GM13976 (cell line): Measurements from ENCODE around the gene TM7SF2.

Experiments
- DNase-seq: peaks from one replicate; pipeline ENCODE4 v3.0.0; 2012; ENCODE audit warnings: low spot score
- in situ Hi-C: fragments of 300-500 bp; cut with MboI; formaldehyde crosslinking; loops from one replicate; pipeline ENCODE4 v1.12.0; 2022; ENCODE audit warnings: low sequenced_read_pairs, mixed read lengths, inconsistent platforms; ENCODE audit not compliant: unreplicated experiment
- TF ChIP-seq, protein P1 (sequence below): IDR thresholded peaks from 2 replicates; pipeline ENCODE4 v1.5.1; 2012; ENCODE audit warnings: borderline replicate concordance, mild to moderate bottlenecking; ENCODE audit not compliant: insufficient read depth; ENCODE audit errors: extremely low read depth, missing control alignments, control extremely low read depth

Gene TM7SF2

DNA sequence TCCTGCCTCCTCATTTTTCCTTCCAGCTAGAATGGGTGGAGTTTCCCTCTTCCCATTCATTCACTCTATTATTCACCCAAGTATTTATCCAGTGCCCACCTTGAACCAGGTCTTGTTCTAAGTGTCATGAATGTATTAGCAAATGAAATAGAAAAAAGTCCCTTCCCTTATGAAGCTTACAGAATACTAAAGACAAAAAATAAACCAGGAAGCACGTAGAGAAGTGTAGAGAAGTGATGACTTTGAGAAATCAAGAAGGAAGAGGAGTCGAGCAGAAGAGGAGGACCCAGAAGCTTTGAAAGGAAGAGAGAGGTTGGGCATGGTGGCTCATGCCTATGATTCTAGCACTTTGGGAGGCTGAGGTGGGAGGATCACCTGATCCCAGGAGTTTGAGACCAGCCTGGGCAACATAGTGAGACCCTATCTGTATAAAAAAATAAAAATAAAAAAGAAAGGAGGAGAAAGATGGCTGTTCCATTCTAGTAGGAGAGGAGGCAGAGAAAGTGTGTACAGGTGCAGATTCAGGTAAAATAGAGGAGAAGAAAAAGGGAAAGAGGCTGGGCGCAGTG lies 39.7 kb downstream of the TM7SF2 start:
- no peak for DNase-seq
- in situ Hi-C loops: no loop called here
- TF ChIP-seq, protein P1, sequence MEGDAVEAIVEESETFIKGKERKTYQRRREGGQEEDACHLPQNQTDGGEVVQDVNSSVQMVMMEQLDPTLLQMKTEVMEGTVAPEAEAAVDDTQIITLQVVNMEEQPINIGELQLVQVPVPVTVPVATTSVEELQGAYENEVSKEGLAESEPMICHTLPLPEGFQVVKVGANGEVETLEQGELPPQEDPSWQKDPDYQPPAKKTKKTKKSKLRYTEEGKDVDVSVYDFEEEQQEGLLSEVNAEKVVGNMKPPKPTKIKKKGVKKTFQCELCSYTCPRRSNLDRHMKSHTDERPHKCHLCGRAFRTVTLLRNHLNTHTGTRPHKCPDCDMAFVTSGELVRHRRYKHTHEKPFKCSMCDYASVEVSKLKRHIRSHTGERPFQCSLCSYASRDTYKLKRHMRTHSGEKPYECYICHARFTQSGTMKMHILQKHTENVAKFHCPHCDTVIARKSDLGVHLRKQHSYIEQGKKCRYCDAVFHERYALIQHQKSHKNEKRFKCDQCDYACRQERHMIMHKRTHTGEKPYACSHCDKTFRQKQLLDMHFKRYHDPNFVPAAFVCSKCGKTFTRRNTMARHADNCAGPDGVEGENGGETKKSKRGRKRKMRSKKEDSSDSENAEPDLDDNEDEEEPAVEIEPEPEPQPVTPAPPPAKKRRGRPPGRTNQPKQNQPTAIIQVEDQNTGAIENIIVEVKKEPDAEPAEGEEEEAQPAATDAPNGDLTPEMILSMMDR: no peak

DNA sequence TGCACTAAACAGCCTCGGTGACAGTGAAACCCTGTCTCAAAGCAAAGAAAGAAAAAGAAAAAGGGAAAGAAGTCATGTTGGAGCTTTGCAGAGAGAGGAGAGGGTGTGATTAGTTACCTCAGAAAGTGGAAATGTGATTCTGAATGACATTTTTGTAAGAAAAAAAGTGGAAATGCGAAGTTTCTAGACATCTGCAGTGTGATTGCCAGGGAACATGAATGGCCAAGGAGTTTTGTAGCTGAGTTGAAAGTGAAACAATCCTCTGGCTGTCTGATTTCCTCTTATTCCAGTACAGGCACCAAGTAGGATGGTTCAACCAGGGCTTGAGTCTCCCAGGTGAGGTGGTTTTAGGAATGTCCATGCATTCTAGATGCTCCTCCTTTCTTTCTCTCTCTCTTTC lies 40.5 kb downstream of the TM7SF2 start:
- TF ChIP-seq, protein P1: no peak
- in situ Hi-C loops: no loop called here
- no peak for DNase-seq

DNA sequence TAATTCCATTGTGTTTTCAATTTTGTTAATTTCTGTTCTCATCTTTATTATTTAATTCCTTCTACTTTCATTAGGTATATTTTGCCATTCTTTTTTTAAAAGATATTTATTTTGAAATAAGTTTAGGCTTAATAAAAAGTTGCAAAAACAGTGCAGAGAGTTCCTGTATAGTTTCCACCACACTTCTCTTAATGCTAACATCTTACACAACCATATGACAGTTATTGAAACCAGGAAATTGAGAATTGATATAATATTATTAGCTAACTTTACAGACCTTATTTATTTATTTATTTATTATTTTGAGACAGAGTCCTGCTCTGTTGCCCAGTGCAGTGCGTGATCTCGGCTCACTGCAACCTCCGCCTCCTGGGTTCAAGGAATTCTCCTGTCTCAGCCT lies 44.6 kb downstream of the TM7SF2 start:
- no peak for DNase-seq
- in situ Hi-C loops: no loop called here
- TF ChIP-seq, protein P1: no peak

DNA sequence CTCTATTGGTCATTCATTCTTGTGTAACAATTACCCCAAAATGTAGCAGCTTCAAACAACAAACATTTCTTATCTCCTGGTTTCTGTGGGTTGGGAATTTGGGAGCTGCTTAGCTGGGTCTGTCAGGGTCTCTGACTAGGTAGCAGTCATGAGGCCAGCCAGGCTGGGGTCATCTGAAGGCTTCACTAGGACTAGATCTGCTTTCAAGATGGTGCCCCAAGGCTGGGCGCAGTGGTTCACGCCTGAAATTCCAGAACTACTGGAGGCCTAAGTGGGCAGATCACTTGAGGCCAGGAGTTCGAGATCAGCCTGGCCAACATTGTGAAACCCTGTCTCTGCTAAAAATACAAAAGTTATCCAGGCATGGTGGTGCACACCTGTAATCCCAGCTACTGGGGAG lies 45.3 kb downstream of the TM7SF2 start:
- in situ Hi-C loops: no loop called here
- DNase-seq: no peak
- TF ChIP-seq, protein P1: no peak

DNA sequence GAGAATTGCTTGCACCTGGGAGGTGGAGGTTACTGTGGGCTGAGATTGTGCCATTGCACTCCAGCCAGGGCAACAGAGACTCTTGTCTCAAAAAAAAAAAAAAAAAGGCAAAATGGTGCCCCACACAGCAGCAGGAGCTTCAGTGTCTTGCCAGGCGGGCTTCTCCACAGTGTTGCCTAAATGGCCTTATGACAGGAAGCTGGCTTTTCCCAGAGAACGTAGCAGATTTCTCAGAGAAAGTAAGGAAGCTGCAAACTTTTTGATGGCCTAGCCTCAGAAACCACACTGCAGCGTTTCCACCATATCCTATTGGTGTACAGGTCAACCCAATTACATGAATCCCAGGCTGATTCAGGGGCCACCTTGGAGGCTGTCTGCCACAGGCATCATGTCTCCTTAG lies 45.7 kb downstream of the TM7SF2 start:
- TF ChIP-seq, protein P1: no peak
- no peak for DNase-seq
- in situ Hi-C loops: no loop called here

DNA sequence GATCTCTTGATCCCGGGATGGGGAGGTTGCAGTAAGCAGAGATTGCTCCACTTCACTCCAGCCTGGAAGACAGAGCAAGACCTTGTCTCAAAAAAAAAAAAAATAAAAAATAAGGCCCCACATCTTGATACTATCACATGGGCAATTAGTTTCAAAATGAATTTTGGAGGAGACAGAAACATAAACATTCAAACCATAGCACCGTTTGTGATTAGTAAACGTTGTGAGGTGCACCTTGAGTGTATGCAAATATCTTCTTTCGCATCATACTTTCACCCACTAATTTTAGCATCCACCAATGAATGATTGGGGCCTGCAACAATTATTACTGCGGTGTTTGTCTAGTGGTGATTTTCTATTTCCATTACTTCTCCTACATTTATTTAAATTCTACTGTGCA lies 47.3 kb downstream of the TM7SF2 start:
- TF ChIP-seq, protein P1: no peak
- in situ Hi-C loops: no loop called here
- peak; percentile 57 for DNase-seq
